ENCODE measurements around the gene IGF1.
"Not testable (repeated sequence)": the region's sequence is repeated elsewhere in the genome, so short reads cannot be mapped to it uniquely, and the experiment has no call there.

The IGF1 gene

DNA sequence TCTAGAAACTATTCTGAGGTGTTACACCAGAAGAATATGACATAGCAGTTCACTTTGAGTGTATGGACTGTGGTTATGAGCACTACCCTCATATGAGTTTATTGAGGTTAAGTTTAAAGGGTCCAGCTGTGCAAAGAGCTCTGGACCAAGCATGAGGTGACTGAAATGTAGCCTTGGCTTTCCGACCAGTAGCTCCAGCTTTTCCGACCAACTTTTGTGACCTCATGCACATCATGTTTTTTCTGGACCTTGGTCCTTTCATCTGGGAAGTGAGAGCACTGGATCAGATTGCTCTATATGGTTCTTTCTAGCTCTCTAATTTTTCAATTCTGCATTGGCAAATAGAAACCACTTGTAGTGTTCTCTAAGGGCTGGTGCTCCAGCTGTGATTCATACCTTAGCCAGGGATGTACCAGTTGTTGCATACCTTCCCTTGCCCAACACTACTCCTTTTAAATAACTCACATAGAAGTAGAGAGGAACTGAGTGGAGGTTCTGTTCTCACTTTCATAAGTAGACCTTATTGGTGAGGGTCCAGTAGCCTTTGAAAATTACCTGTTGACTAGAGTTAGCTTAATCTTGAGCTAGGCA lies 16.6 kb downstream of the IGF1 start:
- in situ Hi-C loops (cut with MboI; ENCODE audit: low sequenced_read_pairs) = no loop called here

DNA sequence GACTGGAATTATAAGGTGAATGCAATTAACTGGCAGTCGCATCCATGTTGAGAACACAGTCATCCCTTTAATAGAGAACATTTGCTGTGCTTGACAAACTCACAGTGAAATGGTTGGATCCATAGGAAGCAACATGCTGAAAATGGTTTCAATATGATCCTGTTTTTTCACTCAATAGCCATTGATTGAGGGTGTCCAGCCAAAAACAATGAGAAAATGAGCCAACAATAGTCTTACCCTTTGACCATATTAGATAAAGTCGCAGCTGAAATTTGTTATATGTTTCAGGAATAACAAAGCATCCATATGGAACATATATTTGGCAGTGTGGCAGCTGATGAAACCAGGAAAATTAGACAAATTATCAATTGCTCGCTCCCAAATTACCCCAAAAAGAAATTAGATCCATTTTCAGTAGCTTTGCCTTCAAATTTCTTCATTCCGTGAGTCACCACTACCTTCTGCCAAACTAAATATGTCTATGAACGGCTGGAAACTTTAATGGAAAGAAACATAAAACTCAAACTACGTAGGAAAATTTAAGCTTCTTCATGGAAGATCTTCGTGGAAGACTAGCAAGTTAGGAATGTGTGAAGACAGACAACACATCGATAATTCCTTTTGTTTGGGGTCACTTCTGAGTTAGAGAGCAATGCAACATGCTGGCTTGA lies 17.4 kb downstream of the IGF1 start:
- in situ Hi-C loops (cut with MboI; ENCODE audit: low sequenced_read_pairs) = no loop called here

- in situ Hi-C loops (cut with MboI; ENCODE audit: low sequenced_read_pairs) = no loop called here
These were observed 18.0 kb downstream of the IGF1 start for GRCh38 chr12:102462386-102462785.

GRCh38 chr12:102461501-102461900 lies 18.9 kb downstream of the IGF1 start:
- in situ Hi-C loops (cut with MboI; ENCODE audit: low sequenced_read_pairs) = no loop called here

- in situ Hi-C loops (cut with MboI; ENCODE audit: low sequenced_read_pairs) = no loop called here
These were observed 21.0 kb downstream of the IGF1 start for GRCh38 chr12:102459314-102459713.

DNA sequence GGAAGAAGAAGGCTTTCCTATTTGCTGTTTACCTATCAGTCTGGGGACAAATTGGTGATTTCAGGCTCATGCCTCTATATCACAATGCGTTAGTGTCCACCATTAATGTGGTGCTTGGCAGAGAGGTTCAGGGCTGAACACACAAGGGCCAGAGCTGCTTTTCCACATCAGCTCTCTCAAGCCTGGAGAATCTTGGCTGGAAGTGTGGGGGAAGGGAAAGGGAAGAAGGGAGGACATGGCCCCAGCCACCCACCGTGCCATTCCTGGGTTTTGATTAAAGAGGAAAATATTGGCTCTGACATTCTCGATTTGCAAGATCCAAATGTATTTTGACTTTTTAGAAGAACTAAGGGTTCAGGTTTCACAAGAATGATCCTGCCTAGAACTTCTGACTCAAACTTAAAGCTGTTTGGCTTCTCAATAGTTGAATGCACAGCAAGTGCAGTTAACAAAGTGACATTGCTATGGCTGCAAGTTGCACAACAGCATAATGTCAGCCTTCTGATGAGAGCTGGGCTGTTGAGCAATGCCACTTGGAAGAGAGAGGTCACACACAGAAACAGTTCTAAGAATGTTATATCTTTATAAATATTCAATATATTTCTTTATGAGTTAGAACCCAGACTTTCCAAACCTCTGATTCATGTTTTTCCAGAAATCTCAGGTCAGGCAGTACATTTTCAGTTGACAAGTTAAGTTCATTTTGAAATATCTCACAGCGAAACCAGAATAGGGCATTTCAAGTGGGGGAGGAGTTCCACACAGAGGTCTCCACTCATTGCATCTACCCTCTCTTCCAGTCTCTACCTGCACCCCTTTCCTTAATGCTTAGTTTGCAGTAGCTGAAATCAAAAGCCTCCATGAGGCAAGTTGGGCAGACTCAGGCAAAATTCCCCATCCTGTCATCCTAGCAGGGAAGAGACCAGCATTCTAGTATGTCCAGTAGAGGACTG lies 25.3 kb downstream of the IGF1 start:
- in situ Hi-C loops (cut with MboI; ENCODE audit: low sequenced_read_pairs) = no loop called here

GRCh38 chr12:102454330-102454729 lies 26.0 kb downstream of the IGF1 start:
- in situ Hi-C loops (cut with MboI; ENCODE audit: low sequenced_read_pairs) = no loop called here

GRCh38 chr12:102452605-102453004 lies 27.8 kb downstream of the IGF1 start:
- in situ Hi-C loops (cut with MboI; ENCODE audit: low sequenced_read_pairs) = no loop called here

DNA sequence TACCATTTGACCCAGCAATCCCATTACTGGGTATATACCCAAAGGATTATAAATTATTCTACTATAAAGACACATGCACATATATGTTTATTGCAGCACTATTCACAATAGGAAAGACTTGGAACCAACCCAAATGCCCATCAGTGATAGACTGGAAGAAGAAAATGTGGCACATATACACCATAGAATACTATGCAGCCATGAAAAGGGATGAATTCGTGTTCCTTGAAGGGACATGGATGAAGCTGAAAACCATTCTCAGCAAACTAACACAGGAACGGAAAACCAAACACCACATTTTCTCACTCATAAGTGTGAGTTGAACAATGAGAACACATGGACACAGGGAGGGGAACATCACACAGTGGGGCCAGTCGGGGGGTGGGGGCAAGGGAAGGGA lies 31.3 kb downstream of the IGF1 start:
- in situ Hi-C loops (cut with MboI; ENCODE audit: low sequenced_read_pairs) = not testable (repeated sequence)

DNA sequence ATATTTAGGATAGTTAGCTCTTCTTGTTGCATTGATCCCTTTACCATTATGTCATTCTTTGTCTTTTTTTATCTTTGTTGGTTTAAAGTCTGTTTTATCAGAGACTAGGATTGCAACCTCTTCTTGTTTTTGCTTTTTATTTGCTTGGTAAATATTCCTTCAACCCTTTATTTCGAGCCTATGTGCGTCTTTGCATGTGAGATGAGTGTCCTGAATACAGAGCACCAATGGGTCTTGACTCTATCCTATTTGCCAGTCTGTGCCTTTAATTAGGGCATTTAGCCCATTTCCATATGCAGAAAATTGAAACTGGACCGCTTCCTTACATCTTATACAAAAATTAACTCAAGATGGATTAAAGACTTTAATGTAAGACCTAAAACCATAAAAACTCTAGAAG lies 32.9 kb downstream of the IGF1 start:
- in situ Hi-C loops (cut with MboI; ENCODE audit: low sequenced_read_pairs) = not testable (repeated sequence)

GRCh38 chr12:102444707-102445106 lies 35.7 kb downstream of the IGF1 start:
- in situ Hi-C loops (cut with MboI; ENCODE audit: low sequenced_read_pairs) = no loop called here

GRCh38 chr12:102444093-102444492 lies 36.3 kb downstream of the IGF1 start:
- in situ Hi-C loops (cut with MboI; ENCODE audit: low sequenced_read_pairs) = no loop called here

DNA sequence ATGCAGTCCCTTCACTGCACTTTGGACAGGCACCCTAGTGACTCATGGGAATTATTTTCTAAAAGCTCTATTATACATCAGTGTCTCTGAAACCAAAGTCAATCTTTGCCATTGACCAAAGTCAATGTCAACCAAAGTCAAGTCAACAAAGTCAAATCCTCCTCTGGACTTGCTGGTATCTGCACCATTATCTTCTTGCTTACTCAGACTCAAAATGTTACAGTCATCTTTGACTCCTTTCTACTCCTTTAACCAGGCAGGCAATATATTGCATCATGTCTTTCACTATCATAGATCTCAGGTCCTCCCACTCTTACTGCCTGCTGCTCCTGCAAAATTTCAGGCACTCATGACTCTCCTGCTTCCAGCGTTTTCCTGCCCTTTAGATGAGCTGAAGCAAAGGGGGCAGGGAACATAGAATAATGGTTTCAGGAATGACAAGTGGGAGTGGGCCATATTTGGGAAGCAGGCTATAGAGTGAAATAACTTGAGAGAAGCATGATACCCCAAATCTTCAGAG lies 39.2 kb downstream of the IGF1 start:
- in situ Hi-C loops (cut with MboI; ENCODE audit: low sequenced_read_pairs) = no loop called here

GRCh38 chr12:102439426-102440405 lies 40.6 kb downstream of the IGF1 start:
- in situ Hi-C loops (cut with MboI; ENCODE audit: low sequenced_read_pairs) = no loop called here

DNA sequence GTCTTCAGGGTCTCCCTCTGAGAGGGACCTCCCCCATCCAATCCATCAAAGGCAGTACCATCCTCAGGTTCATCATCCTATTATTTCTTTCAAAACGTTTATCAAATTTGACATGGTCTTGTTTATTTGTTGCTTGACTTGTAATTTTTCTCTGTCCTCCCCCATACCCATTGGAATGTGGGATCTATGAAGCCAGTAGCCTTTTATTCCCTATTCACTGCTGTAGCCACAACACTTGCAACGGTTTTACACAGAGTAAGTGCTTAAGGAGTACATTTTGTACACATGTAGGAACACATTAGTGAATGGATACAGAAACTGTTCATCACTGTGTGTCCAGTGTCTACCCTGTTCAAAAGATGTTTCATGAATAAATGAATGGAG lies 41.5 kb downstream of the IGF1 start:
- in situ Hi-C loops (cut with MboI; ENCODE audit: low sequenced_read_pairs) = no loop called here

DNA sequence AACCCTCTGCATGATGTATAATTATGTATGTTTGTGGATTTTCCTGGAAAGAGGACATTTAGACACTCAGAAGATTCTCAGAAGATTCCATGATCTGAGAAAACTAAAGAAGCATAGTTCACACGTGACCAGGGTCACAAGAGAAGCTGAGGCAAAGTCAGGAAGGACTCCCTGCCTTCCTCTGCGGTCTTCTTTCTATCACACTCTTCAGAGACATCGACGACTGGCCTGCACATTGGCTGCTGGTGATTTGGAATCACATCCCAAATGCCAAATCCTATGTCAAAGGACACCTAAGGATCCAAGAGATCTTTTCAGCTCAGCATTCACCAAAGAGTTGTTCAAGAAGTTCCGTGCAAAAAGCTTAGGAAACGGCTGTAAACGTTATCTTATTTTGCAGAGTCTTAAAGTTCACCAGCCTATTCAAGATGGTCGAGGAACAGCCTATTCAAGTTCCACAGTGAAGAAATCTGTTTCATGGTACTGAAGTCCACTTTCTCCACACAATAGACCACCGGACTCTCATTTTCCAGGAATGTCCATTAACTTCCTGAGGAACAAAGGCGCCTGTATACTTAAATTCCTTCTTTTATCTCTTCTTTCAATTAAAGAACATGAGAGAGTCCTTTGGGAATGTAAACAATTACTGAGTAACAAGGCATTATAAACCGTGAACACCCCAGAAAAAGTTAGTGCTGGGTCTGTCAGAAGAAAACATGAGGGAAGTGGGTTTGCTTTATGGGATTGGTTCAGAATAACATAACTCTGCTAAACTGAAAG lies 42.1 kb downstream of the IGF1 start:
- in situ Hi-C loops (cut with MboI; ENCODE audit: low sequenced_read_pairs) = no loop called here

- in situ Hi-C loops (cut with MboI; ENCODE audit: low sequenced_read_pairs) = no loop called here
These were observed 42.9 kb downstream of the IGF1 start for GRCh38 chr12:102437511-102437910.

- in situ Hi-C loops (cut with MboI; ENCODE audit: low sequenced_read_pairs) = no loop called here
These were observed 43.5 kb downstream of the IGF1 start for GRCh38 chr12:102436867-102437266.

DNA sequence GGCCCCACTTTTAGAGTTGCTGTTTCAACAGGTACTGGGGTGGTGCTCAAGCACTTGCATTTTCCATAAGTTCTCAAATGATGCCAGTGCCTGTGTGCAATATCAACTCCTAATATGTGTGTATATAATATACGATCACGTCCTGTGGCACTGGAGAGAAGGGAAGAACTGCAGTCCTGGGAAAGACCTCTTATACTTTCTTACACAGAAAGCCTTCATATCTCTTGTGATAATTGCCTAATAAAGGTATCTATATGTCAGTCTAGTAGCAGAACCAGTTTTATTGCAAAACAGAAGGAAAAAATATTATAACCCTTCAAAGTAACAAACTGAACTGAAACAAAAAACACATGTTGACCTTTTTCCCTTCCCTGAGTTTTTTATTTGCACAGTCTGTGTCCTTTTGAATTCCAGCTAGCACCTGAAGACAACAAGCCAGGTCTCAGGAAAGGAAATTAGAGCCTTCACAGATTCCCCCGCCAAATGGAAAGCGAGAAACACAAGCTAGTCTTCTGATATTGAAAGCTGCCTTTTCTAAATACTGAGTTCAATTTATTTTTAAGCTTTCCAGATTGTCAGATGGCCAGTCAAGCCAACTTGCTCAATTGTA lies 44.4 kb downstream of the IGF1 start:
- in situ Hi-C loops (cut with MboI; ENCODE audit: low sequenced_read_pairs) = no loop called here
